IMR-90 (cell line): ENCODE measurements around the gene CD79A. TPM values are rescaled to one million over a fixed set of nuclear protein-coding genes. Genes with fewer than 3 reads are reported as not detected.

Experiments
- ATAC-seq: fragments of 200-7000 bp; cut with Tn5 transposase; 2 replicates; pipeline ENCODE4 v1.9.1; 2020; ENCODE audit warnings: low read depth, mild to moderate bottlenecking, moderate library complexity
- BruUV-seq: library from RNA; stranded (reverse); fragments of 400-500 nt; replicated peaks from 2 replicates; lab custom pipeline; 2021; lab: Mats Ljungman, UMichigan
- CTCF ChIA-PET: fragments of 300-600 bp; formaldehyde crosslinking; extraction: SDS; loops from one replicate; lab custom pipeline; 2021; ENCODE audit warnings: antibody characterized with exemption; lab: Yijun Ruan, JAX
- POLR2A ChIA-PET: fragments of 300-600 bp; sonication (Branson Sonifier 250); formaldehyde crosslinking; loops from one replicate; lab custom pipeline; 2022; ENCODE audit warnings: antibody characterized with exemption; ENCODE audit not compliant: unreplicated experiment; lab: Charles Lee
- DNase-seq: peaks from one replicate; pipeline ENCODE4 v3.0.0; 2013
- H2AFZ ChIP-seq: replicated peaks from 2 replicates; pipeline ENCODE3; 2013; ENCODE audit warnings: low read length, mild to moderate bottlenecking; ENCODE audit not compliant: poor library complexity
- H2AK5ac ChIP-seq: 2 replicates; pipeline ENCODE4 v1.6.1; 2013; ENCODE audit warnings: low read depth, low read length, inconsistent platforms
- H2AK9ac ChIP-seq: replicated peaks from 2 replicates; pipeline ENCODE3; 2013; ENCODE audit warnings: mild to moderate bottlenecking, low read depth, low read length, moderate library complexity; ENCODE audit not compliant: poor library complexity
- H2BK120ac ChIP-seq: 2 replicates; pipeline ENCODE4 v1.6.1; 2013; ENCODE audit warnings: low read depth, low read length, inconsistent platforms
- H2BK15ac ChIP-seq: 3 replicates; pipeline ENCODE4 v1.6.1; 2013; ENCODE audit warnings: low read depth, low read length, inconsistent platforms
- H2BK20ac ChIP-seq: 2 replicates; pipeline ENCODE4 v1.6.1; 2013; ENCODE audit warnings: low read depth, mild to moderate bottlenecking, inconsistent platforms, low read length, moderate library complexity
- H2BK5ac ChIP-seq: 2 replicates; pipeline ENCODE4 v1.6.1; 2013; ENCODE audit warnings: mild to moderate bottlenecking, low read depth, low read length, inconsistent platforms; ENCODE audit not compliant: poor library complexity, severe bottlenecking
- H3K14ac ChIP-seq: replicated peaks from 2 replicates; pipeline ENCODE4 v1.6.1; 2013; ENCODE audit warnings: low read depth, low read length, inconsistent platforms
- H3K18ac ChIP-seq: 2 replicates; pipeline ENCODE4 v1.6.1; 2013; ENCODE audit warnings: low read depth, low read length, control low read depth
- H3K23ac ChIP-seq: 2 replicates; pipeline ENCODE4 v1.6.1; 2013; ENCODE audit warnings: low read depth, low read length, inconsistent platforms
- H3K27ac ChIP-seq: 2 replicates; pipeline ENCODE4 v1.5.1; 2013; ENCODE audit warnings: mild to moderate bottlenecking, control low read depth, low read length; ENCODE audit not compliant: insufficient read depth
- H3K27me3 ChIP-seq: 2 replicates; pipeline ENCODE4 v1.6.1; 2013; ENCODE audit warnings: low read length; ENCODE audit not compliant: control insufficient read depth, insufficient read depth
- H3K36me3 ChIP-seq: 2 replicates; pipeline ENCODE4 v1.6.1; 2013; ENCODE audit warnings: low read length, mixed read lengths; ENCODE audit not compliant: control insufficient read depth, insufficient read depth
- H3K4ac ChIP-seq: 2 replicates; pipeline ENCODE4 v1.6.1; 2013; ENCODE audit warnings: low read depth, low read length, inconsistent platforms
- H3K4me1 ChIP-seq: 2 replicates; pipeline ENCODE4 v1.6.1; 2013; ENCODE audit warnings: low read length, mixed read lengths; ENCODE audit not compliant: control insufficient read depth, insufficient read depth
- H3K4me2 ChIP-seq: 2 replicates; pipeline ENCODE4 v1.6.1; 2013; ENCODE audit warnings: low read depth, mild to moderate bottlenecking, control low read depth, low read length, moderate library complexity
- H3K4me3 ChIP-seq: 2 replicates; pipeline ENCODE4 v1.5.1; 2013; ENCODE audit warnings: low read depth, mild to moderate bottlenecking, control low read depth, low read length, moderate library complexity; ENCODE audit not compliant: insufficient read depth
- H3K56ac ChIP-seq: 2 replicates; pipeline ENCODE4 v1.6.1; 2013; ENCODE audit warnings: low read length, inconsistent platforms; ENCODE audit not compliant: insufficient read depth; ENCODE audit errors: extremely low read depth
- H3K79me1 ChIP-seq, 2 experiments: 2 replicates each; pipeline ENCODE4 v1.6.1; 2013; ENCODE audit warnings: low read length in 2 of 2, inconsistent platforms in 1 of 2, low read depth in 1 of 2
- H3K9ac ChIP-seq: 2 replicates; pipeline ENCODE4 v1.6.1; 2013; ENCODE audit warnings: low read depth, low read length, control low read depth
- H3K9me1 ChIP-seq: 2 replicates; pipeline ENCODE4 v1.6.1; 2013; ENCODE audit warnings: low read length, inconsistent platforms; ENCODE audit not compliant: insufficient read depth
- H3K9me3 ChIP-seq: 2 replicates; pipeline ENCODE4 v1.6.1; 2013; ENCODE audit warnings: low read length; ENCODE audit not compliant: control insufficient read depth, insufficient read depth
- H4K20me1 ChIP-seq: 2 replicates; pipeline ENCODE4 v1.6.1; 2013; ENCODE audit warnings: low read length, inconsistent platforms; ENCODE audit not compliant: insufficient read depth
- H4K5ac ChIP-seq: 2 replicates; pipeline ENCODE4 v1.6.1; 2013; ENCODE audit warnings: mild to moderate bottlenecking, low read depth, low read length, control low read depth
- H4K8ac ChIP-seq, 2 experiments: 2 replicates each; pipeline ENCODE4 v1.6.1; 2013; ENCODE audit warnings: low read depth in 2 of 2, low read length in 2 of 2, control low read depth in 1 of 2, inconsistent platforms in 1 of 2
- H4K91ac ChIP-seq: 2 replicates; pipeline ENCODE4 v1.6.1; 2013; ENCODE audit warnings: low read depth, low read length, inconsistent platforms; ENCODE audit not compliant: insufficient read depth
- BHLHE40 ChIP-seq: fragments of 150-350 bp; IDR thresholded peaks from 2 replicates; pipeline ENCODE4 v1.6.1; 2016; ENCODE audit warnings: mild to moderate bottlenecking, low read depth, low read length
- CEBPB ChIP-seq: IDR thresholded peaks from 2 replicates; pipeline ENCODE4 v1.6.1; 2012; ENCODE audit warnings: low read depth, low read length, improper control_type of control experiment
- FOS ChIP-seq: fragments of 150-350 bp; IDR thresholded peaks from 2 replicates; pipeline ENCODE4 v1.6.1; 2016; ENCODE audit warnings: low read depth, low read length
- MAFK ChIP-seq: IDR thresholded peaks from 2 replicates; pipeline ENCODE4 v1.6.1; 2012; ENCODE audit warnings: low read depth, low read length, improper control_type of control experiment
- MAZ ChIP-seq: IDR thresholded peaks from 2 replicates; pipeline ENCODE4 v1.6.1; 2012; ENCODE audit warnings: low read depth, mild to moderate bottlenecking, low read length, improper control_type of control experiment, moderate library complexity, borderline replicate concordance
- NFE2L2 ChIP-seq: fragments of 150-350 bp; IDR thresholded peaks from 2 replicates; pipeline ENCODE4 v1.6.1; 2016; ENCODE audit warnings: low read depth, mild to moderate bottlenecking, low read length
- RAD21 ChIP-seq: IDR thresholded peaks from 2 replicates; pipeline ENCODE4 v1.6.1; 2012; ENCODE audit warnings: low read length, improper control_type of control experiment
- RCOR1 ChIP-seq: IDR thresholded peaks from 2 replicates; pipeline ENCODE4 v1.6.1; 2012; ENCODE audit warnings: mild to moderate bottlenecking, low read length, improper control_type of control experiment; ENCODE audit not compliant: insufficient replicate concordance
- SMC3 ChIP-seq: fragments of 150-350 bp; IDR thresholded peaks from 2 replicates; pipeline ENCODE4 v1.6.1; 2016; ENCODE audit warnings: low read depth, mild to moderate bottlenecking, antibody characterized with exemption, low read length, moderate library complexity
- WGBS, 2 experiments: methylation state at CpG; one replicate each; pipeline versions ENCODE4 v1.1.5 to v1.1.7; 2013; ENCODE audit warnings: missing lambda C conversion rate in 2 of 2; ENCODE audit not compliant: insufficient read length in 1 of 2; ENCODE audit errors: extremely low coverage in 2 of 2; 5-methylcytosine and 5-hydroxymethylcytosine counted together
- dilution Hi-C: fragments of 300-500 bp; cut with HindIII; formaldehyde crosslinking; loops from one replicate; pipeline ENCODE4 v1.14.3; 2018; ENCODE audit warnings: low sequenced_read_pairs; ENCODE audit not compliant: unreplicated experiment
- in situ Hi-C: fragments of 300-500 bp; cut with MboI; formaldehyde crosslinking; loops from 3 replicates; pipeline ENCODE4 v1.14.3; 2019; ENCODE audit warnings: low sequenced_read_pairs, inconsistent platforms, mixed read lengths
- intact Hi-C: fragments of 100-400 bp; cut with micrococcal nuclease; formaldehyde crosslinking; loops from 2 replicates; pipeline ENCODE4 v1.10.0; 2022
- polyA plus RNA-seq, 3 experiments: library from polyadenylated mRNA; depleted of rRNA; stranded (reverse); fragments of >200 nt; gene quantifications; 2 replicates each; pipeline ENCODE4 v1.2.3, GENCODE V29; 2012; ENCODE audit warnings: low replicate concordance in 1 of 3
- total RNA-seq: library from RNA; depleted of rRNA; stranded (reverse); fragments of >200 nt; gene quantifications from 2 replicates; pipeline ENCODE4 v1.2.3, GENCODE V29; 2012
- TF ChIP-seq, protein P1 (sequence below): conservative IDR thresholded peaks from 2 replicates; pipeline ENCODE4 v1.5.1; 2012; ENCODE audit warnings: mild to moderate bottlenecking, low read depth, low read length, improper control_type of control experiment
- TF ChIP-seq, protein P2 (sequence below): fragments of 150-350 bp; IDR thresholded peaks from 2 replicates; pipeline ENCODE4 v1.6.1; 2016; ENCODE audit warnings: low read depth, mild to moderate bottlenecking, low read length, moderate library complexity, borderline replicate concordance

The CD79A gene
- total and polyA plus RNA-seq, 2 of the 4 experiments (the other 2 are of a cell fraction): 0.19 TPM; not detected in 1

DNA sequence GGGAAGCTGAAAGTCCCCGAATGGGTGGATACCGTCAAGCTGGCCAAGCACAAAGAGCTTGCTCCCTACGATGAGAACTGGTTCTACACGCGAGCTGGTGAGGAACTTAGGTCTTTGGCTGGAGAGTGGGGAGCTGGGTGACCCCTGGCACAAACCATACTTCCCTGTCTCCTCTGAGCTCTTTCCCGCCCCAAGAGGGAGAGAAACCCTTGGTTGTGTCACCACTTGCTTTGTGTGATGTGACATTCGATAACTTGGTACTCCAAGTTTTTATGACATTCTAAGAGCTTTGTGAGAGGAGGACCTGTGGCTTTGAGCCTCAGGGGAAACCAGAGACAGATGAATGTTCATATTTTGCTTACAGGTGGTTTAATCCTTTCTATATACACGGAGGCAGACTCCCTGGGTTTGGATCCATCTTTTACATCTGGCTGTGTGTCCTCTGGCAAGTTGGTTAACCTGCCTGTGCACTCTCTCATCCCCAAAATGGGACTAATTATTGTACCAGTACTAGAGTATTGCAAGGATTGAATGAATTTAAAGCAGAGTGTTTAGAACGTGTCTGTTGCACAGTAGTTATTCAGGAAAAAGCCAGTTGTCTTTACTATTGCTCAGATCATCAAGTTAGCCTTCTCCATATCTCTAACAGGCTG, 15.8 kb upstream of the CD79A start (continued):
- TF ChIP-seq, protein P1, sequence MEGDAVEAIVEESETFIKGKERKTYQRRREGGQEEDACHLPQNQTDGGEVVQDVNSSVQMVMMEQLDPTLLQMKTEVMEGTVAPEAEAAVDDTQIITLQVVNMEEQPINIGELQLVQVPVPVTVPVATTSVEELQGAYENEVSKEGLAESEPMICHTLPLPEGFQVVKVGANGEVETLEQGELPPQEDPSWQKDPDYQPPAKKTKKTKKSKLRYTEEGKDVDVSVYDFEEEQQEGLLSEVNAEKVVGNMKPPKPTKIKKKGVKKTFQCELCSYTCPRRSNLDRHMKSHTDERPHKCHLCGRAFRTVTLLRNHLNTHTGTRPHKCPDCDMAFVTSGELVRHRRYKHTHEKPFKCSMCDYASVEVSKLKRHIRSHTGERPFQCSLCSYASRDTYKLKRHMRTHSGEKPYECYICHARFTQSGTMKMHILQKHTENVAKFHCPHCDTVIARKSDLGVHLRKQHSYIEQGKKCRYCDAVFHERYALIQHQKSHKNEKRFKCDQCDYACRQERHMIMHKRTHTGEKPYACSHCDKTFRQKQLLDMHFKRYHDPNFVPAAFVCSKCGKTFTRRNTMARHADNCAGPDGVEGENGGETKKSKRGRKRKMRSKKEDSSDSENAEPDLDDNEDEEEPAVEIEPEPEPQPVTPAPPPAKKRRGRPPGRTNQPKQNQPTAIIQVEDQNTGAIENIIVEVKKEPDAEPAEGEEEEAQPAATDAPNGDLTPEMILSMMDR: no peak

DNA sequence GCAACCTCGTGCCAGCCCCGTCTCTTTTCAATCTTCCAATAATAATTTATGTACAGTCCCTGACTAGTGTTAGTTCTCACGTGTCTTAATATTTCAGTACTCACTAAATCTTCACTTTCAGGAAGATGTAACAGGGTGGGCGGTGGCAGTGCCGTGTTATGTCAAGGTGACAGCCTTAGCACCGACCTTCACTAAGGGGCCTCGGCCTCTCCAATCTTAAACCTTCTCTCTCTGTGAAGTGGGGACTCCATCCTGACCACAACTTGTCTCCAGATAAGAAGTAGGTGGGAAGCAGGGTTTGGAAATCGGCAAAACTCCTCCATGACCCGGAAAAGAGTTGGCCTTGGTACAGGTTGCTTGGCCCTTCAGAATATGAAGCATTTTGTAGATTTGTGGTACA, 15.2 kb upstream of the CD79A start:
- ChIA-PET CTCF (interaction anchor here (0.7 kb wide), 1 partner anchor 498 kb away, joined by 7 read pairs; the partner anchor contains the start of gene B9D2), POLR2A (no interaction called here)
- Histone ChIP-seq H3K4me3 (no peak overlapping the region), H3K27me3 (no peaks in the 10 kb centered on the region), H3K4me2 (peak overlapping the region; percentile 100), H3K18ac (no peak overlapping the region), H3K9me1 (peaks cover 24% of the 10 kb centered on the region), H2BK5ac (no peak overlapping the region), H3K4me1 (peaks cover 12% of the 10 kb centered on the region), H4K91ac (no peak overlapping the region), H4K5ac (no peak overlapping the region), H3K23ac (peak overlapping the region; percentile 90; the same call in 1 of the 2 replicates), H2BK15ac (no peak overlapping the region), H4K8ac (no peak overlapping the region; a peak in 1 of 4 replicates), H2AK5ac (no peak overlapping the region), H2BK20ac (no peak overlapping the region), H4K20me1 (peaks cover 61% of the 10 kb centered on the region), H3K9ac (peak overlapping the region; percentile 100; the same call in 1 of the 2 replicates), H3K9me3 (no peaks in the 10 kb centered on the region), H3K79me1 (peaks cover 16 to 57% of the 10 kb centered on the region in 2 experiments), H3K27ac (no peak overlapping the region), H3K56ac (no peak overlapping the region), H3K14ac (no peak overlapping the region), H3K4ac (no peak overlapping the region), H2AK9ac (no peak overlapping the region), H2AFZ (no peak overlapping the region), H2BK120ac (no peak overlapping the region), H3K36me3 (peaks cover 49% of the 10 kb centered on the region)
- ATAC-seq (no peak), DNase-seq (no peak)
- BruUV-seq: TSS peak; percentile 45
- dilution Hi-C loops (no loop called here), in situ Hi-C loops (no loop called here), intact Hi-C loops (no loop called here)
- 75% methylated on average over 4 of the region's 9 CpGs; no CpG with 5 or more reads in 1 of the 2 experiments for WGBS, 2 experiments
- TF ChIP-seq MAFK (no peak), SMC3 (no peak), CEBPB (no peak), MAZ (no peak), RAD21 (no peak), BHLHE40 (no peak), NFE2L2 (no peak), FOS (no peak), RCOR1 (no peak)
- TF ChIP-seq, protein P1: no peak
- TF ChIP-seq, protein P2, sequence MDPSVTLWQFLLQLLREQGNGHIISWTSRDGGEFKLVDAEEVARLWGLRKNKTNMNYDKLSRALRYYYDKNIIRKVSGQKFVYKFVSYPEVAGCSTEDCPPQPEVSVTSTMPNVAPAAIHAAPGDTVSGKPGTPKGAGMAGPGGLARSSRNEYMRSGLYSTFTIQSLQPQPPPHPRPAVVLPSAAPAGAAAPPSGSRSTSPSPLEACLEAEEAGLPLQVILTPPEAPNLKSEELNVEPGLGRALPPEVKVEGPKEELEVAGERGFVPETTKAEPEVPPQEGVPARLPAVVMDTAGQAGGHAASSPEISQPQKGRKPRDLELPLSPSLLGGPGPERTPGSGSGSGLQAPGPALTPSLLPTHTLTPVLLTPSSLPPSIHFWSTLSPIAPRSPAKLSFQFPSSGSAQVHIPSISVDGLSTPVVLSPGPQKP: no peak
